HCT116 (cell line): ENCODE data around the gene BMERB1.

Source experiments
- CTCF ChIP-seq, 3 experiments: fragments of 200-600 bp in 1 of 3; sonication (generic) in 1 of 3; IDR thresholded peaks in 2 of 3; conservative IDR thresholded peaks in 1 of 3; 2 replicates each; pipeline ENCODE4 v1.5.1; 2012 to 2017; ENCODE audit warnings: low read depth in 2 of 3, low read length in 2 of 3, antibody characterized with exemption in 1 of 3, borderline replicate concordance in 1 of 3, control low read depth in 1 of 3, mild to moderate bottlenecking in 1 of 3, mixed read lengths in 1 of 3, mixed run types in 1 of 3, moderate library complexity in 1 of 3; ENCODE audit not compliant: insufficient read depth in 1 of 3
- EZH2 ChIP-seq: fragments of 200-600 bp; sonication (generic); IDR thresholded peaks from 2 replicates; pipeline ENCODE4 v1.6.1; 2017; ENCODE audit warnings: antibody characterized with exemption, mixed run types
- FOSL1 ChIP-seq: IDR thresholded peaks from 2 replicates; pipeline ENCODE4 v1.6.1; 2012; ENCODE audit warnings: low read depth
- RAD21 ChIP-seq: IDR thresholded peaks from 2 replicates; pipeline ENCODE4 v1.6.1; 2012; ENCODE audit warnings: low read depth, mild to moderate bottlenecking
- SIN3A ChIP-seq: IDR thresholded peaks from 2 replicates; pipeline ENCODE4 v1.6.1; 2012; ENCODE audit warnings: low read depth
- TCF7L2 ChIP-seq: IDR thresholded peaks from 2 replicates; pipeline ENCODE4 v1.7.0; 2011; ENCODE audit warnings: borderline replicate concordance, inconsistent platforms; ENCODE audit not compliant: insufficient read depth, insufficient read length; ENCODE audit errors: extremely low read depth
- YY1 ChIP-seq: IDR thresholded peaks from 2 replicates; pipeline ENCODE4 v1.6.1; 2011; ENCODE audit warnings: low read length, low read depth, moderate library complexity, mild to moderate bottlenecking; ENCODE audit not compliant: insufficient replicate concordance; ENCODE audit errors: extremely low read depth

GRCh38 chr16:15599303-15600070, 165.1 kb downstream of the BMERB1 start:
- TF ChIP-seq RAD21, result no peak
- TF ChIP-seq CTCF (IDR thresholded peaks at IDR 0.05 in 2 of 3, conservative IDR thresholded peaks at IDR 0.05 in 1 of 3; ENCODE audit: borderline replicate concordance in 1 of 3, insufficient read depth in 1 of 3, low read depth in 2 of 3, low read length in 2 of 3), result no peak
- TF ChIP-seq SIN3A, result no peak
- no peak for TF ChIP-seq TCF7L2
- no peak for TF ChIP-seq EZH2
- no peak for TF ChIP-seq FOSL1
- TF ChIP-seq YY1, result no peak
